GM12873 (cell line): ENCODE measurements around the gene CDON.

Experiments used
- TF ChIP-seq, protein P1 (sequence below): IDR thresholded peaks from 2 replicates; pipeline ENCODE4 v1.5.1; 2012; ENCODE audit warnings: low read depth, mild to moderate bottlenecking, moderate library complexity, low read length, control low read depth; ENCODE audit not compliant: insufficient read depth; ENCODE audit errors: missing control alignments

Gene CDON

DNA sequence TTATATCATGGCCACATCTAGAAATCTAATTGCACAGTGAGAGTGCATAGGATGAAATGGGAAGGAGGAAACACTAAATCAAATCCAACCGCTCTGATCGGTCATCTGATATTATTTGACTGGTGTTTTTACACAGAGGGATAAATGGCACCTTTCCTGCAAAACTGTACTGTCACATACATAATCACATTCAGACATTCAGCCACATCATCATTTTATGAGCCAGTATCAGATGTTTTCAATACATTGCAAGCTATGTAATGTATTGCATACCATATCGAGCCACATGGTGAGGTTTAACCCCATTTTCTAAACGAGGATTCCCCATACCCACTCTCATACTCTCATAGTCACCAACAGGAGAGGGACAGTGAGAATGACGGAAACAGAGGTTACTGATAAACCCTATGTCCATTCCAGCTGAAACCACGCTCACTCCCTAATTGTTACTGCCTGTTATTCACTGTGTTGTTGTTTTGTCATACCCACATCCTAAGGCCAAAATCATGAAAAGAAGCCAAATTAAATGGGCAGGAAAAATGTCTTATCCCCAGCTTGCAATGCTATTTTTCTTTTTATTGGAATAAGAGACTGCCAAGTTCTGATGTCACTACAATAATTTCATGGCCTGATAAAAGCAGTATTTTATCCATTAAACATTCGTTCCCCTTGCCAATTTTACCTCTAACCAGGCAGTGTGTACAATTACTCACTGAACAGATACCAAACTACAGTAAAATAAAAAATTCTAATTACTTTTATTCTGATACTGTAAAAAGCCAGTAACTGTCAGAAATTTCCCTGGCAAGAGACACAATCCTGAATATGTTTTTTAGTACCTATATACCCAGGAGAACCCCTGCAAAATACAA lies 9.0 kb downstream of the CDON start:
- TF ChIP-seq, protein P1, sequence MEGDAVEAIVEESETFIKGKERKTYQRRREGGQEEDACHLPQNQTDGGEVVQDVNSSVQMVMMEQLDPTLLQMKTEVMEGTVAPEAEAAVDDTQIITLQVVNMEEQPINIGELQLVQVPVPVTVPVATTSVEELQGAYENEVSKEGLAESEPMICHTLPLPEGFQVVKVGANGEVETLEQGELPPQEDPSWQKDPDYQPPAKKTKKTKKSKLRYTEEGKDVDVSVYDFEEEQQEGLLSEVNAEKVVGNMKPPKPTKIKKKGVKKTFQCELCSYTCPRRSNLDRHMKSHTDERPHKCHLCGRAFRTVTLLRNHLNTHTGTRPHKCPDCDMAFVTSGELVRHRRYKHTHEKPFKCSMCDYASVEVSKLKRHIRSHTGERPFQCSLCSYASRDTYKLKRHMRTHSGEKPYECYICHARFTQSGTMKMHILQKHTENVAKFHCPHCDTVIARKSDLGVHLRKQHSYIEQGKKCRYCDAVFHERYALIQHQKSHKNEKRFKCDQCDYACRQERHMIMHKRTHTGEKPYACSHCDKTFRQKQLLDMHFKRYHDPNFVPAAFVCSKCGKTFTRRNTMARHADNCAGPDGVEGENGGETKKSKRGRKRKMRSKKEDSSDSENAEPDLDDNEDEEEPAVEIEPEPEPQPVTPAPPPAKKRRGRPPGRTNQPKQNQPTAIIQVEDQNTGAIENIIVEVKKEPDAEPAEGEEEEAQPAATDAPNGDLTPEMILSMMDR, result no peak

DNA sequence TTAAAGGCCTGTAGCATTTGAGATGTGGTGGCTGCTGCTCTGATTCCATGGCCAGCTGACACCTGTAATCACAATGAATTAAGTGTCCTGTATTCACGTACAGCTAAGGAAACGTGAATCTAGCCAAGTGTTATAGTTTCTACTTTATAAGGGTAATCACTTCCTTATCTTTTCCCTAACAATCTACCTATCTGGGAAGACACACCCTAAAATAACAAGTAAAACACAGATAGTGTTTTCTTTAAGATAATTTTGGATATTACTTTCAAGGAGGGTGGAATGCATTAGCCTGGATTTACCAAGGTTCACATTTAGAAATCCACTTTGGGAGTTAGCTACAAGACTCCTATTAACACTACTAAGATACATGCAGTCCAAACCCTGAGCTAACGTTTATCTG lies 11.5 kb downstream of the CDON start:
- TF ChIP-seq, protein P1, result no peak

DNA sequence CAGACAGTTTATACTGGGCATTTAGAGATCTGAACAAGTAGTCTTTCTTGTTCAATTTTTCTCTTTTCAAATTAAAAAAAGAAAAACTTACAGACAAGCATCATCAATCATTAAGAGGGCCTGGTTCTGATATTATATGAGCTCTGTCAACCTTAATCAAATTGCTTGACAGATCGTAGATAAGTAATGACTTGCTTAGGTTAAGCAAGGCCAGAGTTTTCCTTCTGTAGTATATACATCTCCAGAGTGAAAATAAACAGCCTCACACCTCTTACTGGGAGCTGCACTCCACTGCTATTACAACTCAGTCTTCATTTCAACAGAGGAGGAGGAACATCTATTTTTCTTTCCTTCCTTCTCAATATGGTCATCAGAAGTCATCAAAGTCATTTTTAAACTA lies 13.5 kb downstream of the CDON start:
- TF ChIP-seq, protein P1, result no peak

DNA sequence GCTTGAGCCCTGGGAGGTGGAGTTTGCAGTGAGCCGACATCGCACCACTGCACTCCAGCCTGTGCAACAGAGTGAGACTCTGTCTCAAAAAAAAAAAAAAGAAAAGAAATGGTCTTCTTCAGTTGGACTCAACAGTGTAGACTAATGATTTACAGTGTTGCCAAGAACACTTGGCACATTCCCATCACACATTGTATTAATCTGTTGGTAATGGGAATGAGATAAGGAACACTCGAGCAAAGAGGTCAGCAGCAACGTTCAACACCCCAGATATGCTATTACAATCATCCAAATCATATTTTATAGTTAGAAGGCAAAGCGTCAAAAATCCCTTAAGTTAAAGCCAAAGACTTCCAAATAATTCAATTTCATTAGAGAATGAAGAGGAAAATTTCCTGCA lies 14.5 kb downstream of the CDON start:
- TF ChIP-seq, protein P1, result no peak

DNA sequence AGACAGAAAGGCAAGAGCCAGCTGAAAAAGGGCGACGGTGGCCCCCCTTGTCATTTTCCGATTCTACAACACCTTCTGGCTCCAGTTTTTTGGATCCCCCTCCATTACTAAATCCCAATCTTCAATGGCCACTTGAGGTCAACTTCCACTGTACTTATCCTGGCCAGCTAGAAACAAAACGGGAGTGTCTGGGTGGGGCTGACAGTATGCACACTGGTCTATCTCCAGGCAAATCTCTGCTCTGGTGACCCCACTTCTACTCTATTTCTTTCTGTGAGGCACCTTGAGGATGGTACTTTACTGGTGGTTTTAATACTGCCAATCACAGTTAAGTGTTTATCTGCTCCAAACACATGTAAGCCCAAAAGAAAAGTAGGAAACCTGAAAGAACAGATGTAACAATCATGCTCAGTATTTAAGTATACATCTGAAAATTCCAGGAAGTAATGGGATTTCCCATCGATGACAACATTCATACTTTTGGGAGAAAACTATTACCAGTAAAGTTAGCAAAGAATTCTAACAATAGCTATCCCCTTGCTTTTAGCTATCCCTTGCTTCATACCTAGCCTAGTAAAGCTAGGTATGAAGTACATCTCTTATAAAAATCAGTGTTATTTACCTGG lies 16.0 kb downstream of the CDON start:
- TF ChIP-seq, protein P1, result no peak

DNA sequence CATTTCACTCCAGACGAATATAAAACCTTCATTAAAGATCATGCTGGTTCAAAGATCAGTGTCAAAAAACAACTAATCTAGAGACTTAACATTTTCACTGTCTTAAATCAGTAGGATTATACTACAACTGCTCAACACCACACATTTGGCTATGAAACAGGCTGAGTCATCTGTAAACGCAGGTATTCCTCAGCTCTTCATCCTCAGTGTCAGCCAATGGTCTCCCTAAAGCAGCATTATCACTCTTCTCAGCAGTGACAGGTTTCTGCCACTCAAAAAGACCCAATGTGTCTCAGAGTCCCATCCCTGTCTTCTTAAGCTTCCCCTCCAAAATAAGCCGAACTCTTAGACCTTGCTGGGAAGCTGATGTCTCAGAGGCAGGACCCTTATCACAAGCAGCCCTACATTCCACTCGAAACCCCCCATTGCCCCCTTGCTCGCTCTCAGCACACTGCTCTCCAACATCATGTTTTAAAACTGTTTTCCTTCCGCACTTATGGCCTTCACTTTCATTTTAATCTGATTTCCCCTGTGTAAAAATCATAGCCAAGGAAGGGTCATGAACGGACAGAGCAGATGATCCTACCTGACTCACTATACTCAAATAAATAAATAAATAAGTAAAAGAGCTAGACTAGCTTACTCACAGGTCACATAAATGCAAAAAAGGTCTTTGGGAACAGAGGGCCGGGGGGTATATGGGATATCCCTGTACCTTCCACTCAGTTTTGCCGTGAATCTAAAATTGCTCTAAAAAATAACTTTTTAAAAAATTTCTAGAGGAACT lies 23.0 kb downstream of the CDON start:
- TF ChIP-seq, protein P1, result no peak

DNA sequence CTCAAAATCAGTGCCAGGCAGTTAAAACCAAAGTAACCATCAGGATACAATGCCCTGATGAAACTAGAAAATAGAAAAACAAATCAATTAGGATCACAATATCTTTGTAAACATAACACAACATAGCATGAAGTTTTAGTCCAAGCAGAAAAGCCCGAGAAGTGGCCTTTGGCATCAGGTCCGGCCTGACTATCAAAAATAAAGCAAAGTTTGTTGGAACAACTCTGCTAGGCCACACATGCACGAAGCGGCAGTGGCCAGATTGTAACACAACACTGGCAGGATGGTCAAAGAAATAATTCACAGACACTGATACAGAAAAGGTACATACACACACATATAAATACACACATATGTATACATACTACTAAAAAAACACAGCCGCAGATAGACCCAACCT lies 26.9 kb downstream of the CDON start:
- TF ChIP-seq, protein P1, result no peak
